DND-41 (cell line): ENCODE data around the gene GALNT7.

Source experiments
- ATAC-seq: fragments of 200-7000 bp; cut with Tn5 transposase; 3 replicates; pipeline ENCODE4 v1.9.1; 2021; ENCODE audit warnings: low read depth; ENCODE audit not compliant: insufficient read depth
- DNase-seq: peaks from one replicate; pipeline ENCODE4 v3.0.0-alpha.2; 2020
- H2AFZ ChIP-seq: 2 replicates; pipeline ENCODE4 v1.6.0; 2012; ENCODE audit warnings: low read depth, low read length
- H3K27ac ChIP-seq: 2 replicates; pipeline ENCODE4 v1.5.1; 2012; ENCODE audit warnings: low read length, inconsistent platforms
- H3K27me3 ChIP-seq: fragments of 200-600 bp; sonication (generic); 2 replicates; pipeline ENCODE4 v1.6.0; 2012; ENCODE audit warnings: low read length, mild to moderate bottlenecking, inconsistent platforms; ENCODE audit not compliant: insufficient read depth, poor library complexity
- H3K36me3 ChIP-seq: 2 replicates; pipeline ENCODE4 v1.5.1; 2012; ENCODE audit warnings: low read length, inconsistent platforms; ENCODE audit not compliant: insufficient read depth
- H3K4me1 ChIP-seq: 2 replicates; pipeline ENCODE4 v1.5.1; 2012; ENCODE audit warnings: mild to moderate bottlenecking, low read length; ENCODE audit not compliant: insufficient read depth
- H3K4me2 ChIP-seq: 2 replicates; pipeline ENCODE4 v1.6.0; 2012; ENCODE audit warnings: mild to moderate bottlenecking, moderate library complexity, low read length, inconsistent platforms; ENCODE audit not compliant: insufficient read depth
- H3K4me3 ChIP-seq, 2 experiments: fragments of 200-600 bp in 1 of 2; shearing (Covaris generic) in 1 of 2; 2 replicates each; pipeline ENCODE4 v1.5.1; 2012 to 2016; ENCODE audit warnings: inconsistent platforms in 2 of 2, low read length in 2 of 2, mild to moderate bottlenecking in 2 of 2, low read depth in 1 of 2, moderate library complexity in 1 of 2
- H3K79me2 ChIP-seq: 2 replicates; pipeline ENCODE4 v1.6.0; 2012; ENCODE audit warnings: low read length, inconsistent platforms; ENCODE audit not compliant: insufficient read depth
- H3K9ac ChIP-seq: 2 replicates; pipeline ENCODE4 v1.6.0; 2012; ENCODE audit warnings: low read depth, mild to moderate bottlenecking, inconsistent platforms, low read length, moderate library complexity
- H3K9me3 ChIP-seq: 2 replicates; pipeline ENCODE4 v1.5.1; 2012; ENCODE audit warnings: low read length, moderate library complexity, mild to moderate bottlenecking, inconsistent platforms; ENCODE audit not compliant: insufficient read depth, severe bottlenecking
- H4K20me1 ChIP-seq: 2 replicates; pipeline ENCODE4 v1.6.0; 2012; ENCODE audit warnings: low read length; ENCODE audit not compliant: insufficient read depth
- EZH2 ChIP-seq: IDR thresholded peaks from 3 replicates; pipeline ENCODE4 v1.6.1; 2012; ENCODE audit warnings: borderline replicate concordance, low read depth, mild to moderate bottlenecking, moderate library complexity, low read length, inconsistent platforms; ENCODE audit not compliant: severe bottlenecking
- TF ChIP-seq, protein P1 (sequence below): IDR thresholded peaks from 2 replicates; pipeline ENCODE4 v1.5.1; 2012; ENCODE audit warnings: borderline replicate concordance, low read length, moderate library complexity, mild to moderate bottlenecking; ENCODE audit not compliant: poor library complexity, severe bottlenecking; ENCODE audit errors: extremely low read depth

The GALNT7 gene

DNA sequence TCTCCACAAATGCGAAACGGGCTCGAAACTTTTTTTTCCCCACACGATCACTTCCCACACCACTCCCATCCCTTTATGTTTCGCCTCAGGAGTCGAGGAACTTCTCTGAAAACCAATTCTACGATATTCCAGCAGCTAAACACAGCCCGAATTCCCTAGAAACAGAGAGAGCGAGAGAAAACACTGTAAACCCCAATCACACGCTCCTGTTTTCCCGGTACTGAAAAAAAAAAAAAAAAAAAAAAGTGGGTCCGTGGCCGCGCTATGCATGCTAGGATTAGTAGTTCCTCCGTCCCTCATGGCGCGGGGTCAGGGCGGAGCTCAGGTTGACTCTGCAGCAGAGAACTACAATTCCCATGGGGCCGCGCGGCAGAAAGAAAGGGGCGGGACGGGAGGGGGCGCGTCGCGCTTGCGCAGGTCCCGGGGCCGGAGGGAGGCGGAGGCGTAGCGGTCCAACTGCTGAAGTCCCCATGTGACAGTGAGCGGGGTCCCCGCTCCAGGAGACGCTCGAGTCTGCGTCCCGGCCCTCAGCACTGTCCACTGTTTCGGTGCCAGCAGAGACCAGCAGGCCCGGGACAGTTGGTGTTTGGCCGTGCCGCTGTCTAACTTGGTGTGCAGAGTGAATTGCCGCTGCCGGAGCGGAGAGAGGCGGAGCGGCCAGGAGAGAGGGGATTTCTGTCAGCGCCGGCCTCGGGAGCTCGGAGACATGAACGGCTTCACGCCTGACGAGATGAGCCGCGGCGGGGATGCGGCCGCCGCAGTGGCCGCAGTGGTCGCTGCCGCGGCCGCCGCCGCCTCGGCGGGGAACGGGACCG lies 202.1 kb downstream of the GALNT7 start, which contains the start of gene SAP30:
SAP30 (plus strand) TSS at position 478 of the 815 bp plus-strand sequence; CDS start at position 707, 229 bp downstream.
- Histone ChIP-seq H3K9me3 (no peaks in the 10 kb centered on the region), H2AFZ (peak within 1 kb of the TSS; percentile 93), H3K4me3 (peak within 1 kb of the TSS; percentile 75 to 99), H4K20me1 (peaks cover 17% of the 10 kb centered on the region; the same call in 1 of the 2 replicates), H3K9ac (peak within 1 kb of the TSS; percentile 86), H3K4me1 (peaks cover 61% of the 10 kb centered on the region), H3K27ac (peak within 1 kb of the TSS; percentile 95), H3K36me3 (peaks cover 14% of the 10 kb centered on the region), H3K4me2 (peak within 1 kb of the TSS; percentile 69), H3K79me2 (peaks cover 84% of the 10 kb centered on the region), H3K27me3 (no peaks in the 10 kb centered on the region)
- no peak for TF ChIP-seq EZH2
- TF ChIP-seq, protein P1, sequence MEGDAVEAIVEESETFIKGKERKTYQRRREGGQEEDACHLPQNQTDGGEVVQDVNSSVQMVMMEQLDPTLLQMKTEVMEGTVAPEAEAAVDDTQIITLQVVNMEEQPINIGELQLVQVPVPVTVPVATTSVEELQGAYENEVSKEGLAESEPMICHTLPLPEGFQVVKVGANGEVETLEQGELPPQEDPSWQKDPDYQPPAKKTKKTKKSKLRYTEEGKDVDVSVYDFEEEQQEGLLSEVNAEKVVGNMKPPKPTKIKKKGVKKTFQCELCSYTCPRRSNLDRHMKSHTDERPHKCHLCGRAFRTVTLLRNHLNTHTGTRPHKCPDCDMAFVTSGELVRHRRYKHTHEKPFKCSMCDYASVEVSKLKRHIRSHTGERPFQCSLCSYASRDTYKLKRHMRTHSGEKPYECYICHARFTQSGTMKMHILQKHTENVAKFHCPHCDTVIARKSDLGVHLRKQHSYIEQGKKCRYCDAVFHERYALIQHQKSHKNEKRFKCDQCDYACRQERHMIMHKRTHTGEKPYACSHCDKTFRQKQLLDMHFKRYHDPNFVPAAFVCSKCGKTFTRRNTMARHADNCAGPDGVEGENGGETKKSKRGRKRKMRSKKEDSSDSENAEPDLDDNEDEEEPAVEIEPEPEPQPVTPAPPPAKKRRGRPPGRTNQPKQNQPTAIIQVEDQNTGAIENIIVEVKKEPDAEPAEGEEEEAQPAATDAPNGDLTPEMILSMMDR: no peak
- peak; percentile 98 for DNase-seq
- ATAC-seq: peak; percentile 80

DNA sequence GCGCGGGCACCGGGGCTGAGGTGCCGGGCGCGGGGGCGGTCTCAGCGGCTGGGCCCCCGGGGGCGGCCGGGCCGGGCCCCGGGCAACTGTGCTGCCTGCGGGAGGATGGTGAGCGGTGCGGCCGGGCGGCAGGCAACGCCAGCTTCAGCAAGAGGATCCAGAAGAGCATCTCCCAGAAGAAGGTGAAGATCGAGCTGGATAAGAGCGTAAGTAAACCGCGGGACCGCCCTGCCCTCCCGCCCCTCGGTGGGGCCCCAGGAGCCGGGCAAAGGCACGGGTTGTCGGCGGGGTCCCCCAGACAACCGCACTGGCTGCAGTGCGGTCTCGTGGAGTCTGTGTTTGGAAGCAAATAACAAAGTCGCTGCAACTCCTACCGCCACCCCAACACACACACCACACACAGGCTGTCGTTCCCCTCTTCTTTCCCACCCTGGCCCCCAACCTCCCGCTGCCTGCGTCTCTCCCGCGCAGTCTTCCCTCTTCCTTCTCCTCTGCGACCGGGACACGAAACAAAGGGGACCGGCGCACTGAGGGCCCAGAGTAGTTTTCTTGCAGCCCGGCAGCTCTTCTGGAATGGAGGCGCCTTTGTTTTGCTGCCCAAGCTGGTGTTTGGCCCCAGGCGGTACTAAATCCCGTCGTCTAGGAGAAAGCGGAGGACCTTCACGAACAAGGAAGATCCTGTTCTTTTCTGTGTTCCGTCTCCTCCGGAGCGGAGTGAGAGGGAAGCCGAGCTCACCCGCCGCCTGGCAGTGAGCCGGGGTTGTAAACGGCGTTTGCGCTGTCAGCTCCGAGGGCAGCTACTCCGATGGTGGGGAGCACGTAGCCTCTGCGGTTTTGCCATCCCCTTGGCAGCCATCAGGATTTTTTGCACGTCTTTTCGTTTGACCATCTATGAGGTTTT lies 202.9 kb downstream of the GALNT7 start:
- peak overlapping the region; percentile 86 for H3K9ac ChIP-seq
- TF ChIP-seq, protein P1: no peak
- TF ChIP-seq EZH2: no peak
- peaks cover 17% of the 10 kb centered on the region; the same call in 1 of the 2 replicates for H4K20me1 ChIP-seq
- no peaks in the 10 kb centered on the region for H3K9me3 ChIP-seq
- peaks cover 20% of the 10 kb centered on the region for H3K36me3 ChIP-seq
- peak overlapping the region; percentile 94 for H3K27ac ChIP-seq
- ATAC-seq (peak; percentile 43), DNase-seq (peak; percentile 67)
- peaks cover 54% of the 10 kb centered on the region for H3K4me1 ChIP-seq
- no peaks in the 10 kb centered on the region for H3K27me3 ChIP-seq
- H3K4me2 ChIP-seq: peak overlapping the region; percentile 69
- H3K4me3 ChIP-seq: peak overlapping the region; percentile 75 to 99
- peak overlapping the region; percentile 93 for H2AFZ ChIP-seq
- peaks cover 86% of the 10 kb centered on the region for H3K79me2 ChIP-seq
